ENCODE data around the gene PYGO1.
"Not testable (repeated sequence)": the region's sequence is repeated elsewhere in the genome, so short reads cannot be mapped to it uniquely, and the experiment has no call there.

The PYGO1 gene

DNA sequence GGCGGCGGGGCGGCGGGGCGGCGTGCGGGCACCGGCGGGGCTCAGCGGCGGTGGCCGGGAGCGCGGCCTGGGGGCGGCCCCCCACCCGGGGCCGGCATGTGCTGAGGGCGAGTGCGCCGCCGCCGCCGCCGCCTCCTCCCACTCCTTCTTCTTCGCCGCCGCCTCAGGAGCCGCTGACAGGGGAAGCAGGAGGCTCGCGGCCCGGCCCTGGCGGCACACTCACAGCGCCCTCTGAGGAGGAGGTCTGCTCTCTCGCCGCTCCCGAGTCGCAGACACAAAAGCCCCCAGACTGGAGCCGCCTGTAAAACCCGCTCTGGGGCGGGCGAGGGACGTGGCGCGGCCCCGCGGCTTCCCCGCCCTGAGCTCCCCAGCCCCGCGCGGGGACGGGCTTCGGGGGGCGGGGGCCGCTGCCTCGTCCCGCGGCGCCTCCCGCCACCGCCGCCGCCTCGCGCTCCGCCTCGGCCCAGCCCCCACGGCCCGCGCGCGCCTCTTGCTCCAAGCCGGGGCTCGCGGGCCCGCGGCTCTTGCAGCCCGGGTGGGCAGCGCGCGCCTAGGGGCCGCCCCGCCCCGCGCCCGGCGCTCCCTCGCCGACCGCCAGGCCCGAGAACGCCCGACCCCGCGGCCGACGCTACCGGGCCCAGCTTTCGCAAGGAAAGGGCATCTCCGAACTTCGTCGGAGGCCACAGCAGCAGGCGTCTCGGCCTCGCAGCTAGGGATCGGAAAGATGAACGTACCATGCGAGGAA lies at the start of gene PYGO1:
PYGO1 (minus strand) TSS at position 276 of the 745 bp plus-strand sequence. CDS start 462 bp downstream, outside the sequence.
- peak in 1 of 2 experiments; percentile 24 for DNase-seq (ENCODE audit: low read depth in 2 of 2)

GRCh38 chr15:55637086-55637485 lies 48.9 kb upstream of the PYGO1 start:
- DNase-seq (ENCODE audit: low read depth in 2 of 2): no peak

DNA sequence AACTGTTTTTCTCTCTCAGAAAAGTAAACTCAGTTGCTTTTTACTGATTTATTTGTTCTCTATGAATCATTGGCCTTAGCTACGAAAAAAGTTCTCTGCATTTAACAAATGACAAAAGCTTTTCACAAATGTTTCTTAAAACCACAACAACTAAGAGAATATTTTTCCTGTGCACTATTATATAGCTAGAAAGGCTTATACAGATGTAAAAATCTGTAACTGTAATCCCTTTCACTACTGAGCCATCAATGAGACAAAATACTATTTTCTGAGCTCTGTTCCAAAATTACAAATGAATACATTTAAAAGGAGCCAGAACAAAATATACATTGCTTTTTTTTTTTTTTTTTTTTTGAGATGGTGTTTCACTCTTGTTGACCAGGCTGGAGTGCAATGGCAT lies 45.6 kb upstream of the PYGO1 start:
- no peak for DNase-seq (ENCODE audit: low read depth in 2 of 2)

GRCh38 chr15:55632434-55632833 lies 44.3 kb upstream of the PYGO1 start:
- DNase-seq (ENCODE audit: low read depth in 2 of 2): no peak

DNA sequence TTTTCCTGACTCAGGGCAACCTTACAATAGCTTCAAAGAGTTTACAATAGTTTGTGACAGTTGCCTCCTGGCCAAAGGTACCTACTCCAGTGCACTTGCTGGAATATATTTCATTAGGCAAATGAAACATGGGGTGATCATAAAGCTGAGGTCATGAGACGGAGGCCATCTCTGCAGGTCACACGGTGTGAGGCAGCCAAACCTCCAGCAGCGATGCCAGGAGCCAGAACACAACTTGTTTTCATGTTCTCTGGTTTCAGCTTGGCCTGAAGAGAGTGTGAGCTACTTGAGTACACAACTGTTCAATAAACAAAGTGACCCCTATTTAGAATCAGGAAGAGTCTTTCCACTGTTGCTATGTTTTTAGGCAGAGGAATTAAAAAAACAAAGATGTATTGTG lies 42.7 kb upstream of the PYGO1 start:
- no peak for DNase-seq (ENCODE audit: low read depth in 2 of 2)

- DNase-seq (ENCODE audit: low read depth in 2 of 2): no peak
Observed at GRCh38 chr15:55628369-55628730, 40.2 kb upstream of the PYGO1 start.

DNA sequence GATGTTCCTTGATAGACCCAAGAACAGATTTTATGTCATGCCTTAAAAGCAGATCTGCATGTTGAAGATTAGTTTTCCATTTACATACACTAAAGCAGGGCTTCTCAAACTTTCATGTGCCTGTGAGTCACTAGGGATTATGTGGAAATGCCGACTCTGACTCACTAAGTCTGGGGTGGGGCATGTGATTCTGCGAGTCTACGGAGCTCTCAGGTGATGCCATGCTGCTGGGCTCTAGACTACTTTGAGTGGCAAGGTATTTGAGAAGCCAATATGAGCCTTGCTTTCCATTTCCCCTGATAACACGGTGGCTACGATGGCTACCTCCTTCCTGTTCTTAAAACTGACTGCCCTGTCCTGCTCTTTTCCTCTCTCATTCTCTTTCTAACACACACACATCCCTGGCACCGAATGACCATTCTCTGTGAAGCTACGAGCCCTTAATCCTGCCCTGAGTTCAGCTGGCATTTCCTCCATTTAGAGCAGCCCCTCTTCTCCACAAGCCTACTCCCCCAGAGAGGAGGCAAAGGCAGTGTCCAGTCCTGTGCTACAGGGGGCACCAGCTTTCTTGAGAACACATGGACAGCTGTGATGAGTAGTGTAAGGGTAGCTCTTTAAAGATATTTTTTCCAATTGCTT lies 39.7 kb upstream of the PYGO1 start:
- no peak for DNase-seq (ENCODE audit: low read depth in 2 of 2)

DNA sequence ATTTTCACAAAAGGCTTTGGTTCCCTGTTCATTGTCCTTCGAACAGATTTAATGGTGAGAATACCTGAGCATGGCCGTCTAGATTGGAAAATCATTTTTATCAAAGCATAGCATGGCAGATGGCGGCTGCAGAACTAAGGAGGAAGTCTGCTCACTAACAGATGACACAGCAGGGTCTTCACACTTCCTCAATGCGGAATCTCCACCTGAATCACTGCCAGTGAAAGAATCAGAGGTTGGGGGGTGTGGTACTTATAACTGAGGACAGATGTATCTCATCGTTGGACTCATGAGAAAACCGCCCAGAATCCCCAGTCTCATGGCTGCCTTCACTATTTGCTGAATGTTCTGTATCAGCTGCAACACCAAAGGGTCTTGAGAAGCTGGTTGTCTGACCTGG lies 31.6 kb upstream of the PYGO1 start:
- no peak for DNase-seq (ENCODE audit: low read depth in 2 of 2)

DNA sequence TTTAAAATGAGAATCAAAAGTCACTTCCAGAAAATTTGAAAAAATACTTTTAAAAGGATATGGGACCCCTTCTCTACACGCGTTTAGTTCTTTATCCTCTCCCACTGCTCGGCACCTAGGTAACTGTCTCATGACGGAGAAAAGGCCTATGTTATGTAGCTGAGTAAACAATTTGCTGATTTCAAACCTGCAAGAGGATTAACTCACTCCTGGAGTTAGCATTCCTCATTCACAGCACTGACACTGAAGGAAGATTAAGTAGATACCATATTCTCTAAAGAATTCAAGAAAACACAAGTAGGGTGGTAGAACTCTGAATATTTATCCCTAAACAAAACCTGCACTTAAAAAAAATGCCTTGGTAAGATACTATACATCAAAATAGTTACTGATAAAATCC lies 30.2 kb upstream of the PYGO1 start:
- DNase-seq (ENCODE audit: low read depth in 2 of 2): no peak

- no peak for DNase-seq (ENCODE audit: low read depth in 2 of 2)
Observed at GRCh38 chr15:55615445-55615844, 27.3 kb upstream of the PYGO1 start.

DNA sequence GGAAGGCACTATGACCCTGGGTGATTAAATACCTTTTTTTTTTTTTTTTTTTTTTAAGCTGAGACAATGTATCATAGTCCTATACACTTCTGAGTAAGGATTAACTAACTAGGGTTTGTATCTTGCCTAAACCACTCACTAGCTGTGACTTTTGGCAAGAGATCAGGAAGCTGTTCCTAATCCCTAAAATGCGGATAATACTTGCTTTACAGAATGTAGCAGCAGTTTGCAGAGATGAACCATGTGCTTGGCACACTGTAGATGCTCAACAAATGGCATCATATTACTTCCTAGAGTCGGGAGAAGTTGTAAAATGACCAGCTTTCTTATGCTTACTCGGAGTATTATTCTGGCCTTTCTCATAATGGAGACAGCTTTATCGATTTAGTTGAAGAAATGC lies 25.6 kb upstream of the PYGO1 start:
- DNase-seq (ENCODE audit: low read depth in 2 of 2): no peak

DNA sequence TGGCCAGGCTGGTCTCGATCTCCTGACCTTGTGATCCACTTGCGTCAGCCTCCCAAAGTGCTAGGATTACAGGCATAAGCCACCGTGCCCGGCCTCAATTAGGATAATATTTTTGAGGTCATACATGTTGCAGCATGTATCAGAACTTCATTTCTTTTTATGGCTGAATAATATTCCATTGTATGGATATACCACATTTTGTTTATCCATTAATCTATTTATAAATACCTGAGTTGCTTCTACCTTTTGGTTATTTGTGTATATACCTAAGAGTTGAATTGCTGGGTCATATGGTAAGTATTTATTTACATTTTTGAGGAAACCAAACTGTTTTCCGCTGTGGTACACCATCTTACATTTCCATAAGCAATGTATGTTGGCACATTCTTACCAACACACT lies 18.1 kb upstream of the PYGO1 start:
- no peak for DNase-seq (ENCODE audit: low read depth in 2 of 2)

DNA sequence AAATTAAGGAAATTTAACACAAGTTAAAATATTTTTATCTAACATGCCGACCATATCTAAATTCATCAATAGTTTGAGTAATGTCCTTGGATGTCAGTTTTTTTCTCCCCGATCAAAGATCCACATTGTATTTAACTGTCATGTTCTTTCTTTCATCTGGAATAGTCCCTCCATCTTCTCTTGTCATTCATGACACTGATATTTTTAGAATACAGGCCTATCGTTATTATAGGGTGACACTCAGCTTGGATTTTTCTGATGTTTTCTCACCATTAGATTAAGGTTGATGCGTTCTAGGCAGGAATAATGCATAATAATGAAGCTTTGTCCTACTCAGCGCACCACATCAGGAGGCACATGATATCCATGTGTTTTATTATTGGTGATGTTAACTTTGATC lies 13.2 kb upstream of the PYGO1 start:
- no peak for DNase-seq (ENCODE audit: low read depth in 2 of 2)

GRCh38 chr15:55599439-55599838 lies 11.3 kb upstream of the PYGO1 start:
- no peak for DNase-seq (ENCODE audit: low read depth in 2 of 2)

- DNase-seq (ENCODE audit: low read depth in 2 of 2): not testable (repeated sequence)
Observed at GRCh38 chr15:55593019-55593418, 4.9 kb upstream of the PYGO1 start.

- DNase-seq (ENCODE audit: low read depth in 2 of 2): no peak
Observed at GRCh38 chr15:55590788-55591187, 2.6 kb upstream of the PYGO1 start.

DNA sequence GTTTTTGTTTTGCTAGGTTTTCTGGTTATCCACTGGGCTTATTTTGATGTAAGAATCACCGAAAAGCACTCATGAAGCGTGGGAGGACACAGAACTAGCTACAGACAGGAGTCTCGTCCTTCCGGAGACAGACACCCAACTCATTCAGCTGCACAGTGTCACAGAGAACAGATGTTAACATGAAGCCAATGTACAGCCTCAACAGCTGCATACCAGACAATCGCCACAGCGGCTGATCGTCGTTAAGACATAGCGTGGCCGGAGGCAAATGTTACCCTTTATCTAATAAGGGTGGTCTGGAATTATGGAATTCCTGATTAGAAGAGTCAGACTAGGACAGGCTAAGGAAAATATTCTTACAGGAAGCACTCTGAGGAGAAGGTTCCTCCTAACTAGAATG lies 1.1 kb upstream of the PYGO1 start:
- no peak for DNase-seq (ENCODE audit: low read depth in 2 of 2)

DNA sequence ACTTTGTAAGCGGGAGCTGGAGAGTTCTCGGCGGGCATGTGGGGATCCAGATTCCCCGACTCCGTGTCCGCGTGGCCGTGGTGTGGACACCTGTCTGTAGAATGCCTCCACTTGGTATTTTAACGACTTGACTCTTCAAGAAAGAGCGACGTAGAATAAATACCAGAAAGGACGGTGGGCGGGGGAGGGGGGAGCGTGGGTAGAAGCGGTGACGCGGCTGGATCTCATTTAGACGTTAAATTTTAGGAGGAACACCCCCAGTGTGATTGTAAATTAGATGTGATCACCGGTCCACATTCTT lies 620 bp upstream of the PYGO1 start:
- no peak for DNase-seq (ENCODE audit: low read depth in 2 of 2)

GRCh38 chr15:55587321-55588069 lies 650 bp downstream of the PYGO1 start:
- no peak for DNase-seq (ENCODE audit: low read depth in 2 of 2)

GRCh38 chr15:55586808-55587207 lies 1.3 kb downstream of the PYGO1 start:
- no peak for DNase-seq (ENCODE audit: low read depth in 2 of 2)

GRCh38 chr15:55576943-55577342 lies 11.2 kb downstream of the PYGO1 start:
- DNase-seq (ENCODE audit: low read depth in 2 of 2): no peak

- DNase-seq (ENCODE audit: low read depth in 2 of 2): no peak
Observed at GRCh38 chr15:55574096-55574495, 14.0 kb downstream of the PYGO1 start.

- no peak for DNase-seq (ENCODE audit: low read depth in 2 of 2)
Observed at GRCh38 chr15:55573224-55573623, 14.9 kb downstream of the PYGO1 start.
